Right atrium auricular region (tissue), 2 donors: ENCODE results near the gene SERINC1. TPM values are rescaled to one million over a fixed set of nuclear protein-coding genes. Genes with fewer than 3 reads are reported as not detected.

Experiments
- DNase-seq: peaks from one replicate; pipeline ENCODE4 v3.0.0-alpha.2; 2019; ENCODE audit warnings: low spot score
- H3K27ac ChIP-seq, 2 donors: fragments of 200-600 bp; sonication (generic); 1 replicate in 1 of 2; 2 replicates in 1 of 2; pipeline ENCODE4 v1.5.1; 2016 to 2019
- H3K27me3 ChIP-seq, 2 donors: fragments of 200-600 bp; sonication (generic); one replicate each; pipeline versions ENCODE4 v1.5.1 to v1.6.0; 2017 to 2019
- H3K36me3 ChIP-seq: fragments of 200-600 bp; sonication (generic); one replicate; pipeline ENCODE4 v1.5.1; 2016
- H3K4me1 ChIP-seq, 2 donors: fragments of 200-600 bp; sonication (generic); one replicate each; pipeline versions ENCODE4 v1.5.1 to v1.6.0; 2017 to 2019
- H3K4me3 ChIP-seq, 2 donors: fragments of 200-600 bp; sonication (generic); 1 replicate in 1 of 2; 2 replicates in 1 of 2; pipeline ENCODE4 v1.5.1; 2017 to 2019; ENCODE audit warnings: mild to moderate bottlenecking in 1 of 2, moderate library complexity in 1 of 2
- H3K9me3 ChIP-seq, 2 donors: fragments of 200-600 bp; sonication (generic); one replicate each; pipeline ENCODE4 v1.5.1; 2019
- CTCF ChIP-seq, 2 donors: fragments of 200-600 bp; sonication (generic); IDR thresholded peaks; one replicate each; pipeline ENCODE4 v1.5.1; 2019; ENCODE audit warnings: antibody characterized with exemption in 2 of 2
- total RNA-seq, 2 donors: library from RNA; depleted of rRNA; stranded (reverse); fragments of >200 nt; gene quantifications; one replicate each; pipeline ENCODE4 v1.1.0, GENCODE V29; 2016

Gene SERINC1
- total RNA-seq, 2 donors from 2014 or later, result 163 to 223 TPM

- H3K36me3 ChIP-seq, result peaks cover 54% of the 10 kb centered on the region
- H3K9me3 ChIP-seq, result no peaks in the 10 kb centered on the region
- H3K27ac ChIP-seq, result no peak overlapping the region
- no peak overlapping the region for H3K4me3 ChIP-seq
- no peak for DNase-seq
- no peak for TF ChIP-seq CTCF (IDR thresholded peaks at IDR 0.05)
- no peaks in the 10 kb centered on the region for H3K27me3 ChIP-seq
- no peaks in the 10 kb centered on the region for H3K4me1 ChIP-seq
Measured at GRCh38 chr6:122429323-122429722, 42.3 kb downstream of the SERINC1 start.

- DNase-seq, result no peak
- Histone ChIP-seq H3K4me1 (no peaks in the 10 kb centered on the region), H3K27me3 (no peaks in the 10 kb centered on the region), H3K36me3 (peaks cover 57% of the 10 kb centered on the region), H3K27ac (no peak overlapping the region), H3K4me3 (no peak overlapping the region), H3K9me3 (no peaks in the 10 kb centered on the region)
- TF ChIP-seq CTCF (IDR thresholded peaks at IDR 0.05), result no peak
Measured at GRCh38 chr6:122428781-122429180, 42.8 kb downstream of the SERINC1 start.

- H3K4me1 ChIP-seq, result no peaks in the 10 kb centered on the region
Measured at GRCh38 chr6:122426597-122426996, 45.0 kb downstream of the SERINC1 start.

GRCh38 chr6:122423734-122424133 is 47.9 kb downstream of the SERINC1 start:
- no peak for DNase-seq
- H3K4me1 ChIP-seq, result no peaks in the 10 kb centered on the region
- no peak overlapping the region for H3K4me3 ChIP-seq
- H3K9me3 ChIP-seq, result no peaks in the 10 kb centered on the region
- H3K27me3 ChIP-seq, result no peaks in the 10 kb centered on the region
- TF ChIP-seq CTCF (IDR thresholded peaks at IDR 0.05), result no peak
- H3K27ac ChIP-seq, result no peak overlapping the region
- H3K36me3 ChIP-seq, result peaks cover 61% of the 10 kb centered on the region

More at GRCh38 chr6:122426597-122426996, 45.0 kb downstream of the SERINC1 start:
- Histone ChIP-seq H3K27ac (no peak overlapping the region), H3K9me3 (no peaks in the 10 kb centered on the region), H3K4me3 (no peak overlapping the region), H3K27me3 (no peaks in the 10 kb centered on the region), H3K36me3 (peaks cover 61% of the 10 kb centered on the region)
- no peak for DNase-seq
- TF ChIP-seq CTCF (IDR thresholded peaks at IDR 0.05), result no peak

- no peaks in the 10 kb centered on the region for H3K9me3 ChIP-seq
- DNase-seq, result no peak
- no peak overlapping the region for H3K4me3 ChIP-seq
- no peak for TF ChIP-seq CTCF (IDR thresholded peaks at IDR 0.05)
- H3K27me3 ChIP-seq, result no peaks in the 10 kb centered on the region
- no peak overlapping the region for H3K27ac ChIP-seq
- H3K36me3 ChIP-seq, result peaks cover 61% of the 10 kb centered on the region
- no peaks in the 10 kb centered on the region for H3K4me1 ChIP-seq
Measured at GRCh38 chr6:122422614-122423267, 48.9 kb downstream of the SERINC1 start.

- DNase-seq, result no peak
- Histone ChIP-seq H3K27ac (no peak overlapping the region), H3K4me1 (no peaks in the 10 kb centered on the region), H3K36me3 (peaks cover 57% of the 10 kb centered on the region), H3K4me3 (no peak overlapping the region), H3K27me3 (no peaks in the 10 kb centered on the region), H3K9me3 (no peaks in the 10 kb centered on the region)
- no peak for TF ChIP-seq CTCF (IDR thresholded peaks at IDR 0.05)
Measured at GRCh38 chr6:122422003-122422402, 49.6 kb downstream of the SERINC1 start.
